HL-60 (cell line): ENCODE results near the gene MBTPS1.

Experiments
- DNase-seq, 2 experiments: peaks; one replicate each; pipeline ENCODE4 v3.0.0-alpha.2; 2010 to 2020; ENCODE audit warnings: low read depth in 1 of 2, low spot score in 1 of 2
- H3K27ac ChIP-seq: fragments of 250-450 bp; sonication (Bioruptor Pico); replicated peaks from 2 replicates; pipeline ENCODE4 v1.5.1; 2020; ENCODE audit warnings: mild to moderate bottlenecking, moderate library complexity
- H3K27me3 ChIP-seq: fragments of 250-450 bp; sonication (Bioruptor Pico); 2 replicates; pipeline ENCODE4 v1.5.1; 2021; ENCODE audit warnings: mild to moderate bottlenecking, moderate library complexity; ENCODE audit not compliant: insufficient read depth, poor library complexity, severe bottlenecking
- H3K4me3 ChIP-seq: replicated peaks from 2 replicates; pipeline ENCODE4 v1.5.1; 2011; ENCODE audit warnings: mild to moderate bottlenecking, control low read depth, low read length; ENCODE audit not compliant: insufficient read depth
- GABPA ChIP-seq: IDR thresholded peaks from 2 replicates; pipeline ENCODE4 v1.6.1; 2012; ENCODE audit warnings: low read depth
- POLR2AphosphoS5 ChIP-seq: IDR thresholded peaks from 2 replicates; pipeline ENCODE4 v1.6.1; 2012; ENCODE audit warnings: low read depth
- SPI1 ChIP-seq: IDR thresholded peaks from 2 replicates; pipeline ENCODE4 v1.6.1; 2012; ENCODE audit warnings: low read depth, mild to moderate bottlenecking, borderline replicate concordance
- TF ChIP-seq, protein P1 (sequence below): IDR thresholded peaks from 2 replicates; pipeline ENCODE4 v1.6.1; 2012; ENCODE audit warnings: low read depth; ENCODE audit not compliant: insufficient replicate concordance
- TF ChIP-seq, protein P2 (sequence below): IDR thresholded peaks from one replicate; pipeline ENCODE4 v1.5.1; 2011; ENCODE audit warnings: low read length, control low read depth, inconsistent platforms; ENCODE audit not compliant: insufficient read depth

Gene MBTPS1

DNA sequence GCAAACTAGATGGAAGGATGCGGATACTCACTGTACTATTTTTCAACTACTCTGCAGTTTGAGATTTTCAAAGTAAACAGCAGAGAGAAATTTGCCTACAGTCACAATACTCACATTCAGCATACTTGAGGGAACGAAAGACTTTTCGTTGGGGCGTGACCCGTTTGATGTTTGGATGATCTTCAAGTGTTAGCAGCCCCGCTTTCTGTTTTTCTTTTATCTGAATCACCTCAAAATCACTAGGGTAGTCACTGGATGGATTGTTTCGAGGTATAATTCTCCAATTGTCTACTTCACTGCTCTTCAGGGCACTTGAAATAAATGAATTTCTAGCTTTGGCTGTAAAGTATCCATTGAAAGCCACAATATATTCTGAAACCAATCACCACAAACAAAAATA, 17.8 kb downstream of the MBTPS1 start:
- no peak for DNase-seq
- Histone ChIP-seq H3K4me3 (no peak overlapping the region), H3K27ac (no peak overlapping the region), H3K27me3 (no peaks in the 10 kb centered on the region)
- TF ChIP-seq, protein P1, sequence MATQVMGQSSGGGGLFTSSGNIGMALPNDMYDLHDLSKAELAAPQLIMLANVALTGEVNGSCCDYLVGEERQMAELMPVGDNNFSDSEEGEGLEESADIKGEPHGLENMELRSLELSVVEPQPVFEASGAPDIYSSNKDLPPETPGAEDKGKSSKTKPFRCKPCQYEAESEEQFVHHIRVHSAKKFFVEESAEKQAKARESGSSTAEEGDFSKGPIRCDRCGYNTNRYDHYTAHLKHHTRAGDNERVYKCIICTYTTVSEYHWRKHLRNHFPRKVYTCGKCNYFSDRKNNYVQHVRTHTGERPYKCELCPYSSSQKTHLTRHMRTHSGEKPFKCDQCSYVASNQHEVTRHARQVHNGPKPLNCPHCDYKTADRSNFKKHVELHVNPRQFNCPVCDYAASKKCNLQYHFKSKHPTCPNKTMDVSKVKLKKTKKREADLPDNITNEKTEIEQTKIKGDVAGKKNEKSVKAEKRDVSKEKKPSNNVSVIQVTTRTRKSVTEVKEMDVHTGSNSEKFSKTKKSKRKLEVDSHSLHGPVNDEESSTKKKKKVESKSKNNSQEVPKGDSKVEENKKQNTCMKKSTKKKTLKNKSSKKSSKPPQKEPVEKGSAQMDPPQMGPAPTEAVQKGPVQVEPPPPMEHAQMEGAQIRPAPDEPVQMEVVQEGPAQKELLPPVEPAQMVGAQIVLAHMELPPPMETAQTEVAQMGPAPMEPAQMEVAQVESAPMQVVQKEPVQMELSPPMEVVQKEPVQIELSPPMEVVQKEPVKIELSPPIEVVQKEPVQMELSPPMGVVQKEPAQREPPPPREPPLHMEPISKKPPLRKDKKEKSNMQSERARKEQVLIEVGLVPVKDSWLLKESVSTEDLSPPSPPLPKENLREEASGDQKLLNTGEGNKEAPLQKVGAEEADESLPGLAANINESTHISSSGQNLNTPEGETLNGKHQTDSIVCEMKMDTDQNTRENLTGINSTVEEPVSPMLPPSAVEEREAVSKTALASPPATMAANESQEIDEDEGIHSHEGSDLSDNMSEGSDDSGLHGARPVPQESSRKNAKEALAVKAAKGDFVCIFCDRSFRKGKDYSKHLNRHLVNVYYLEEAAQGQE = no peak
- TF ChIP-seq SPI1 (no peak), GABPA (no peak), POLR2AphosphoS5 (no peak)
- TF ChIP-seq, protein P2, sequence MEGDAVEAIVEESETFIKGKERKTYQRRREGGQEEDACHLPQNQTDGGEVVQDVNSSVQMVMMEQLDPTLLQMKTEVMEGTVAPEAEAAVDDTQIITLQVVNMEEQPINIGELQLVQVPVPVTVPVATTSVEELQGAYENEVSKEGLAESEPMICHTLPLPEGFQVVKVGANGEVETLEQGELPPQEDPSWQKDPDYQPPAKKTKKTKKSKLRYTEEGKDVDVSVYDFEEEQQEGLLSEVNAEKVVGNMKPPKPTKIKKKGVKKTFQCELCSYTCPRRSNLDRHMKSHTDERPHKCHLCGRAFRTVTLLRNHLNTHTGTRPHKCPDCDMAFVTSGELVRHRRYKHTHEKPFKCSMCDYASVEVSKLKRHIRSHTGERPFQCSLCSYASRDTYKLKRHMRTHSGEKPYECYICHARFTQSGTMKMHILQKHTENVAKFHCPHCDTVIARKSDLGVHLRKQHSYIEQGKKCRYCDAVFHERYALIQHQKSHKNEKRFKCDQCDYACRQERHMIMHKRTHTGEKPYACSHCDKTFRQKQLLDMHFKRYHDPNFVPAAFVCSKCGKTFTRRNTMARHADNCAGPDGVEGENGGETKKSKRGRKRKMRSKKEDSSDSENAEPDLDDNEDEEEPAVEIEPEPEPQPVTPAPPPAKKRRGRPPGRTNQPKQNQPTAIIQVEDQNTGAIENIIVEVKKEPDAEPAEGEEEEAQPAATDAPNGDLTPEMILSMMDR = no peak

DNA sequence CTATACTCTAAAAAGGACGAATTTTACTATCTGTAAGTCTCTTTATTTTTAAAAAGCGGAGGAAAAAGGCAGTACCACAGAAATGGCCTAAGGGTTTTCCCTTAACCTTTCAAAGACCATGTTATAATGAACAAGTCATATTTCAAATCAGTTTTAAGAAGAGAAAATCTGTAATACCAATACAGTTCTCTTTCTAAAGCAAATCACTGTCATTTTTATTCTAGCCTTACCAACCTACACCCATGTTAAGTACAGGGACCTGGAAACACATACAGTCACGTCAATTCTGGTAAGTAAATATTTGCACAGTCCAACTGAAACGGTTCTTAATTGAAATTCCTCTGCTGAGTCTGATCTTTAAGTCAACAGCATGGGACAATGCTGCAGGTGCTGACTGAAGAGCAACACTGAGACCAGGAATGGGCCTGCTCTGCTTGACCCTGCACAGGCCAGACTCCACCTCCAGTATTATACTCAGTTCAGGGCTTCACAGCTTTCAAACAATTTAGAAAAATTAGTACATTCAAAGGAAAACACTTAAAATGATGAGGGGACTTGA, 20.2 kb downstream of the MBTPS1 start:
- no peaks in the 10 kb centered on the region for H3K27me3 ChIP-seq
- H3K27ac ChIP-seq = no peak overlapping the region
- no peak for DNase-seq
- H3K4me3 ChIP-seq = no peak overlapping the region
- no peak for TF ChIP-seq POLR2AphosphoS5
- TF ChIP-seq GABPA = no peak
- TF ChIP-seq, protein P1 = no peak
- TF ChIP-seq SPI1 = no peak

DNA sequence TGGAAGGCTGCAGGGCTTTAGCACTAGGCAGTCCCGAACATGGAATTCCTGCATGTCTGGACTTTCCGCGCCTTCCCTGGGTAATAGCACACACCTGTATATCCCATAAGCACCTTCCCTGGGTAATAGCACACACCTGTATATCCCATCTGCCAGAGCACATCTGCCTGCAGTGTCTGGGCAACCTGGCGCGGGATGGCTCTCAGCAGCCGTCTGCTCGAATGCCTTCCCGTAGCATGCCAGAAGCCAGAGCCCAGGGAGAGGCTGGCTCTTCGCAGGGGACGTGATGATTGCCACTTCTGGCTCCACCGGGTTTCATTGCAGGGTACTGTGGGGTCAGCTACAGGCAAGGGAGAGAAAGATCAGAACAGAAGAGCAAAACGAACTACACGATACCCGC, 21.3 kb downstream of the MBTPS1 start:
- no peaks in the 10 kb centered on the region for H3K27me3 ChIP-seq
- H3K4me3 ChIP-seq = no peak overlapping the region
- DNase-seq = no peak
- no peak overlapping the region for H3K27ac ChIP-seq
- TF ChIP-seq, protein P1 = no peak
- TF ChIP-seq, protein P2 = no peak
- TF ChIP-seq GABPA = no peak
- TF ChIP-seq SPI1 = no peak
- no peak for TF ChIP-seq POLR2AphosphoS5
